Measurements from ENCODE around the gene CSF1.

DNA sequence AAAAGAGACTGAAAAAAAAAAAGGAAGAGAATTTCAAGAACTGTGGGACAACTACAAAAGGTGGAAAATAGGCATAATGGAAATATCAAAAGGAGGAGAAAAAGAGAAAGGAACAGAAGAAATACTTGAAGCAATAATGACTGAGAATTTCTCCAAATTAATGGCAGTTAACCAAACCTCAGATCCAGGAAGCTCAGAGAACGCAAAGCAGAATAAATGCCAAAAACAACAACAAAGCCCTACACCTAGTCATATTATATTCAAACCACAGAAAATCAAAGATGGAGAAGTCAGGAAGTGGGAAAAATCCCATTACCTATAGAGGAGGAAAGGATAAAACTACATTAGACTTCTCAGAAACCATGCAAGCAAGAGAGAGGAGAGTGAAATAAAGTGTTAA is 53.2 kb downstream of the CSF1 start:
- TF ChIP-seq EZH2 (IDR thresholded peaks at IDR 0.05; ENCODE audit: insufficient read depth, poor library complexity, severe bottlenecking) (no peak), EZH2phosphoT487 (IDR thresholded peaks at IDR 0.05; ENCODE audit: insufficient read depth, low read depth) (no peak)

All from GM23248 (cell line).